Mesothelial cell of epicardium (in vitro differentiated cells): ENCODE results near the gene DCLK1. TPM values are rescaled to one million over a fixed set of nuclear protein-coding genes. Genes with fewer than 3 reads are reported as not detected.
A peak's percentile ranks its signal among the peaks of the same experiment; 100 is the strongest.

ENCODE experiments used
- DNase-seq, 2 experiments: peaks; one replicate each; pipeline ENCODE4 v3.0.0; 2021; ENCODE audit warnings: low spot score in 2 of 2; ENCODE audit not compliant: unreplicated experiment in 2 of 2
- H3K27ac Mint-ChIP-seq: 2 replicates; pipeline ENCODE4 v1.8.0; 2021; ENCODE audit warnings: mixed read lengths
- H3K27me3 Mint-ChIP-seq: 2 replicates; pipeline ENCODE4 v1.8.0; 2021; ENCODE audit warnings: low read depth, mixed read lengths
- H3K36me3 Mint-ChIP-seq: 2 replicates; pipeline ENCODE4 v1.8.0; 2021; ENCODE audit warnings: mixed read lengths
- H3K4me1 Mint-ChIP-seq: 2 replicates; pipeline ENCODE4 v1.8.0; 2021; ENCODE audit warnings: mixed read lengths
- H3K4me3 Mint-ChIP-seq: 2 replicates; pipeline ENCODE4 v1.8.0; 2021; ENCODE audit warnings: mild to moderate bottlenecking, moderate library complexity, mixed read lengths
- H3K9me3 Mint-ChIP-seq: 2 replicates; pipeline ENCODE4 v1.8.0; 2021; ENCODE audit warnings: mixed read lengths
- total RNA-seq: library from RNA; stranded (reverse); gene quantifications from 3 replicates; pipeline ENCODE4 v1.2.1, GENCODE V29; 2021
- TF ChIP-seq, protein P1 (sequence below): fragments of 200-600 bp; sonication (generic); IDR thresholded peaks from one replicate; pipeline ENCODE4 v1.5.0; 2021; ENCODE audit warnings: antibody characterized with exemption; ENCODE audit not compliant: unreplicated experiment

The DCLK1 gene
- total RNA-seq, 1 donor from 2014 or later, result 21.7 TPM

DNA sequence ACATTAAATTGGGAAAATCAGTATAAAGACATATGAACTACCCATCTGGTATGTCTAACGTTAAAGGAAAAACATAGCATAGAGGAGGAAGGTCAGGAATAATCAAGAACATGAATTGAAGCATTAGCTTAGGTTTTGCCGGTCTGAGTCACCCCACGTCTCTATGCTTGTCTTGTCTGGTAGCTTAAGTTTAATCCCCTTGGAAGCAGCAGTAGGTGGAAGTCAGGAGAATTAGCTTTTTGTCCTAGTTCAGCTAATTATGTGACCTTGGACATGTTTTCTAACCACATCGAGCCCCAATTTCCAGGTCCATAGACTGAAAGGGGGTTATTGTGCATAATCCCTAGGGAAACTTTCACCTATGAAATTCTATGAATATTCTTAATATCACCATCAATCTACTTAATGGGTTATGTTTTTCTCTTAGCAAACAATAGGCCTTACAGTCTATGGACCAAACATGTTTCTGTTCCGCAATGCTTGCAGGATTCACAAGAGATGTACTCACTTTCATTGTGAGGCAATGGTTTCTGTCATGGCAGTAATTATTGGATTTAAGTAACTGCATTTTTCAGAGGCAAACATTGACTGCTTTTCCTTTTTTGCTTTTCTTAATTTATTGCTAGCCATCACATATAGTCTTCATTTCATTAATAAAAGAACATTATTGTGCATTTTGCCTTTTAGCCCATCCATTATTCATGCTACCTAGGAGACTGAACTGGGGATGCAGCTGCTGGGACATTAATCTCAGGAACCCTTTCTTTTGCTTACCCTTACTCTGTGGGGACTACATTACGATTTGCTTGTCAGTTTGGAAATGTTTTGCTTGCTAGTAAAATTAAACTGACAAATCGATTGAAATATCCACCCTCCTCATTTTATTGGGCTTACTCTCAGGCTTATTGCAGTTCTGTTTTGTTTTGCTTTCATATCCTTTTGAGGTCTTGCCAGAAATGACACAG is 349.9 kb downstream of the DCLK1 start:
- no peak for DNase-seq
- Mint-ChIP-seq H3K4me1 (peaks cover 7% of the 10 kb centered on the region), H3K4me3 (no peak overlapping the region), H3K36me3 (peaks cover 6% of the 10 kb centered on the region), H3K27me3 (no peaks in the 10 kb centered on the region), H3K27ac (no peak overlapping the region), H3K9me3 (no peaks in the 10 kb centered on the region)
- TF ChIP-seq, protein P1, sequence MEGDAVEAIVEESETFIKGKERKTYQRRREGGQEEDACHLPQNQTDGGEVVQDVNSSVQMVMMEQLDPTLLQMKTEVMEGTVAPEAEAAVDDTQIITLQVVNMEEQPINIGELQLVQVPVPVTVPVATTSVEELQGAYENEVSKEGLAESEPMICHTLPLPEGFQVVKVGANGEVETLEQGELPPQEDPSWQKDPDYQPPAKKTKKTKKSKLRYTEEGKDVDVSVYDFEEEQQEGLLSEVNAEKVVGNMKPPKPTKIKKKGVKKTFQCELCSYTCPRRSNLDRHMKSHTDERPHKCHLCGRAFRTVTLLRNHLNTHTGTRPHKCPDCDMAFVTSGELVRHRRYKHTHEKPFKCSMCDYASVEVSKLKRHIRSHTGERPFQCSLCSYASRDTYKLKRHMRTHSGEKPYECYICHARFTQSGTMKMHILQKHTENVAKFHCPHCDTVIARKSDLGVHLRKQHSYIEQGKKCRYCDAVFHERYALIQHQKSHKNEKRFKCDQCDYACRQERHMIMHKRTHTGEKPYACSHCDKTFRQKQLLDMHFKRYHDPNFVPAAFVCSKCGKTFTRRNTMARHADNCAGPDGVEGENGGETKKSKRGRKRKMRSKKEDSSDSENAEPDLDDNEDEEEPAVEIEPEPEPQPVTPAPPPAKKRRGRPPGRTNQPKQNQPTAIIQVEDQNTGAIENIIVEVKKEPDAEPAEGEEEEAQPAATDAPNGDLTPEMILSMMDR, result no peak

DNA sequence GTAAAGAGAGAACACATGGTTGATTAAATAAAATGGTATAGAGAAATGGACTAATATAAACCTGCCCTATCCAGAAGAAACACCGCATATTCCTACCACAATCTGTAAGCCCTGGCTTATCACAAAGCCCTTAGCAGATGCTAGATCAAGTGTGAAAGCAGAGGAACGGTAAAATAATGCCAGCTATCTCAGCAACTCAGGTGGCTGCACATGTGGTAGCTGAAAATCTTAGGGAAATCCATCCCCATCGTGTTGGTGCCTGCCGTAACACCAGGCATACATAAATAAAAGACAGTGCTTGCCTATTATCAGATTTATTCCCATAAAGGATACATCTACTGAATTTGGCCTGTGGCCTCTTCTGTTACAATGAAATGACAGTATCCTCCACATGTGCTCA is 350.6 kb downstream of the DCLK1 start:
- Mint-ChIP-seq H3K27me3 (no peaks in the 10 kb centered on the region), H3K4me3 (no peak overlapping the region), H3K27ac (no peak overlapping the region), H3K36me3 (peaks cover 6% of the 10 kb centered on the region), H3K4me1 (peaks cover 9% of the 10 kb centered on the region), H3K9me3 (no peaks in the 10 kb centered on the region)
- TF ChIP-seq, protein P1, result no peak
- no peak for DNase-seq

DNA sequence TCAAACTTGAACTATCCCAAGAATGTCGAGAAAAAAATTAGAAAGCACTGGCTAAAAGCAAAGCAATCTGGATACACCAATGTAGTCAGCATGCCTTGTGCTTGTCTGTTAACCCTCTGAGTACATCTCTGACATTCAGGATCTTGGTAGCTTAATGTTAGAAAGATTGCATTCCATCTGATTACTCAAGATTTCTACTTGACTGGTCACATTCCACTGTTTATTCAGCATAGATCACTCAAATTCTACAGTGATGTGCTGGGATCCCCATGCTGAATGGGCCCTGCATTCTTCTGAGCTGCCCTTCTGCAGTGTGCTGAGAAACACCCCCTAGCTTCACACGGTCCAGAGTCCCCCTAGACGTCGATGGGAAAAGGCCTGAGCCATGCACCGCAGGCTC is 359.3 kb downstream of the DCLK1 start:
- Mint-ChIP-seq H3K4me3 (no peak overlapping the region), H3K4me1 (peaks cover 71% of the 10 kb centered on the region), H3K27ac (peak overlapping the region; percentile 92), H3K27me3 (no peaks in the 10 kb centered on the region), H3K36me3 (peaks cover 2% of the 10 kb centered on the region), H3K9me3 (no peaks in the 10 kb centered on the region)
- TF ChIP-seq, protein P1, result no peak
- DNase-seq, result peak in 1 of 2 experiments; percentile 41

DNA sequence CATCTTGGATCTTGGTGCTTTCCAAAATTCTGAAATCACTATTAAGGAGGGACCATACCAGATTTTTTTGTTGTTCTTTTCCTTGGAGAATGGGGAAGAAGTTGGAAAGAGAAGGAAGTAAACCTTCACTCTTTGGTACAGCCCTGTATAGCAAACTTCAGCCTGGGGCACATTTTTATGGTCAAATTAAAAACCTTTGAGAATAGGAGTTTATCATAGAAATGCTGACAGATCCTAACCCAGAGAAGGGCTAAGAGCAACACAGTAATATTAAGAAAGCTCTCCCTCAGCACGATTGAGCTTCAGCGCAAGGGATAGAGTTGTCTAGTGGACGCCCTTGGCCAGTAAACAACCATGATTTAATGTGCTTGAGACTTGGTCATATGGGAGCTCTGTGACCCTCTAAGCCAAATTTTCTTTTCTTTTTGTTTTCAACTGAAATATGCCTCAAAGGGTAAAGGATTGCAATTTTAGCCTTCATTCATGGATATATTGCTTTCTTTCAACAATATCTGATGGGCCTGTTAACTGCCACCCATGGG is 360.4 kb downstream of the DCLK1 start:
- H3K4me1 Mint-ChIP-seq, result peaks cover 71% of the 10 kb centered on the region

DNA sequence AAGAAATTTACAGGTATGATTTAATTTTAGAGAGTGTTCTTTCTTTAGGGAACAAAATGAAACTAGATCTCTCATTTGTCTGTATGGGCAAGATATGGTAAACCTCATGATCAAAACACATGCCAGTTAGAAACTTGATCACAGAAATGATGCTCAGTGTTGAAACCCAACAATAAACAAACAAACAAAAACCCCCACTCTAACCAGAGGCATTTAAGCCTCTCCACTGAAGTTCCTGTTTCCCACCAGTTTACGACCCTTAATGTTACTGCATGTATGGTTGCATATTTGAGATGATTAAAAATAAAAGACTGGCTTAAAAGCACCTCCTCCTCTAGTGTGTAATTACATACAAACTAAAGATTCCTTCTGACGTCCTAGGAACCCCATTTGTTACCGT is 361.4 kb downstream of the DCLK1 start:
- peaks cover 2% of the 10 kb centered on the region for H3K36me3 Mint-ChIP-seq
- TF ChIP-seq, protein P1, result no peak
- peaks cover 63% of the 10 kb centered on the region for H3K4me1 Mint-ChIP-seq
- H3K27me3 Mint-ChIP-seq, result no peaks in the 10 kb centered on the region
- no peaks in the 10 kb centered on the region for H3K9me3 Mint-ChIP-seq
- H3K27ac Mint-ChIP-seq, result peak overlapping the region; percentile 28
- no peak overlapping the region for H3K4me3 Mint-ChIP-seq
- DNase-seq, result no peak

More for the DNA sequence above, 360.4 kb downstream of the DCLK1 start:
- DNase-seq, result no peak
- Mint-ChIP-seq H3K27ac (peak overlapping the region; percentile 63), H3K4me3 (no peak overlapping the region), H3K27me3 (no peaks in the 10 kb centered on the region), H3K36me3 (peaks cover 2% of the 10 kb centered on the region), H3K9me3 (no peaks in the 10 kb centered on the region)
- TF ChIP-seq, protein P1, result no peak
